NCI-H1930 (cell line): Measurements from ENCODE around the gene GCN1.

Experiments used
- DNase-seq, 2 experiments: peaks; one replicate each; lab custom pipeline; 2025; lab: John Stamatoyannopoulos, UW

The GCN1 gene

GRCh38 chr12:120142231-120142877 lies 52.2 kb downstream of the GCN1 start:
- no peak for DNase-seq

- no peak for DNase-seq
Measured at GRCh38 chr12:120141336-120141735, 53.2 kb downstream of the GCN1 start.

- DNase-seq: no peak
Measured at GRCh38 chr12:120140603-120141002, 53.9 kb downstream of the GCN1 start.

- DNase-seq: no peak
Measured at GRCh38 chr12:120139958-120140357, 54.6 kb downstream of the GCN1 start.

- DNase-seq: no peak
Measured at GRCh38 chr12:120138366-120138765, 56.1 kb downstream of the GCN1 start.

GRCh38 chr12:120137833-120138232 lies 56.7 kb downstream of the GCN1 start:
- no peak for DNase-seq

DNA sequence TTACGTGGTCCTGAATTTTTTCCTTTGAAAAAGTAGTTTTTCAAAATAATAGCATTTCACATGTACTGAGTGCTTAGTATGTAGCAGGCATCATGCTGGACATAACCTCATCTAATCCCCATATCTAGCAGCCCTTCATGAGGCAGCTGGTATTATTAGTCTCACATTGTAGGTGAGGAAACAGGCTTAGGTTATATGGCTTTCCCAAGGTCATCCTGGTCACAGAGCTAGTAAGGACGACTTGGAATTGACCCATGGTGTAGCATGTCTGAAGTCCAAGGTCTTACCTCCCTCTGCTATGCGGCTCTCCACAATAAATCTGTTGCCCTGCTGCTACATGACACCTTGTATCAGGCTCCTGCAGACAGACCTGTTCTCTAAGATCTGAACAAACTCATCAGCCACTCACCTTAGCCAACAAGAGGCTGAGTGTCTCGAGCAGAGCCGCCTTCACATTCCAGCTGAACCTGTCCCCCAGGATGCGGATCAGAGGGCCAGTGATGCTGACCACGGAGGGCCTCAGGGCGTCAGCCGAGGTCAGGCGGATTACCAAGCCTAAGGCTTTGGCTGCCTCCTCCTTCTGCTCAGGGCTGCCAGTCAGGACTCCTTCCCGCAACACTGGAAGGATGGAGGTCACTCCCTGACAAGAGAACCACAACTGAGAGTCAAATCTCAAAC lies 58.3 kb downstream of the GCN1 start:
- no peak for DNase-seq

- DNase-seq: no peak
Measured at GRCh38 chr12:120134307-120134980, 60.1 kb downstream of the GCN1 start.

- no peak for DNase-seq
Measured at GRCh38 chr12:120132863-120133385, 61.6 kb downstream of the GCN1 start.

GRCh38 chr12:120132054-120132836 lies 62.3 kb downstream of the GCN1 start:
- no peak for DNase-seq

DNA sequence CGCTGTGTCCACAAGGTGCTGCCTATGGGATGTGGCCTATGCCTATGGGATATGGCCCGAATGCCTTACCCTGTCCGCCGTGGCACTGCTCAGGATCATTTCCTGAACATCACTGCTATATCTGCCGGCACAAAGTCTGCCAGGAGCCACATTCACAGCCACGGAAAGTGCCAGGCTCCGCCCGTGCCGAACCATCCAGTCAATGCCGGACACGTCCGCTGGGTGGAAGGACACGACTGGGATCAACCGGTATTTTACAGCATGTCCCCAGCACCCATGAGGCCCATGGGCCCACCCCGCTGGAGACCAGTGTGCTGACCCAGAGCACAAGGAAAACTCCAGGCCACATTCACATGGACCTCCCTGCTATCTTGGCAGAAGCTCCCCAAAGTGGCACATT lies 63.4 kb downstream of the GCN1 start:
- no peak for DNase-seq

GRCh38 chr12:120130011-120130410 lies 64.5 kb downstream of the GCN1 start:
- no peak for DNase-seq

DNA sequence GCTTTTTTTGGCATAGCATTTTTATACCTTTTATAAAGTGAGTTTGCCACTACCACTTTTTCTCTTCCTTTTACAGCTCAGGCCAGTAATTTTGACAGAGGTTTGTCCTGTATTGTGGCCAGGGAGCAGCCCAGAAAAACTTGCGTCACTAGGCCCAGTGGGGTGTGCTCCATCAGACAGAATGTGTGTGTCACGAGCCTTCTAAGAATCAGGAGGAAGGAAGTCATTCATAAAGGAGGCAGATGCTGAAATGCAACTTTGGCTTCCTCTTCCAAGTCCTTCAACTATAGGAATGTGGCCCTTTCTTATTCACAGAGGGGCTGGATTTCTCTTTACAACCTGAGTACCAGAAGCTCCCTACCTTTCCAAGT lies 67.9 kb downstream of the GCN1 start:
- no peak for DNase-seq

- no peak for DNase-seq
Measured at GRCh38 chr12:120125792-120126634, 68.5 kb downstream of the GCN1 start.

DNA sequence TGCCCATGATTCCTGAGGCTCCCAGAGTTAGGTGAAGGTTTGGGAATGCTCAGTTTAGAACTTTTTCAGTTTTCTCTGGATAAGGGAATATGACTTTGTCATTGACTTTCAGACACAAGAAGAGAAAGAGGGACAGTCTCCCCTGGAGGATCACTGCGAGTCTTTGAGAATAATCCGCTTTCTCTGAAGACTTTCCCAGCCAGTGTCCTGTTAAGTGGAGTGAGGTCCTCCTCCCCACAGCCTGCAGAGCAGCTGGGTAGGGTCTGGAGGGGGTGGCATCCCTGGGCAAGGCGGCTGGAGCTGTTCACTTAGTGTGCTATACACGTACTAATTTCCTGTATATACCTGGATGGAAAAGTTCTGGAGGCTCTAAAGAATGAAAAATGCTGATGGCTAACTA lies 69.5 kb downstream of the GCN1 start:
- DNase-seq: no peak

GRCh38 chr12:120121766-120122293 lies 72.7 kb downstream of the GCN1 start:
- no peak for DNase-seq

DNA sequence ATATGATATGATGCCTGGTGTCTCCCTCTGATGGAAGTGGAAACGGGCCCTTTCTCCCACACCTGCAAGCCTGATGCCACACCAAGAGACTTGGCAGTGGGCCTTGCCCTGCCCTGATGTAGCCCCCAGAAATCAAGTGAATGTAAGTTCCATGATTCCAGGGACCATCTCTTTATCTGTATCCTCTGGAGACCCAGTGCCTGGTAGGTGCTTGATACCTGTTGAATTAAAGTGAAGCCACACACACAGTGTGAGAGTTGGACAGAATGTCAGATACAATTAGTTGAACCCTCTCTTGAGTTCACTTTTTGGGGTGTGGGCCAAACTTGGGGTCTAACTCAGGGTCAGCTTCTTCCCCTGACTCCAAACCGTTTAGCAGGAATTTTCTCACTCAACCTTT lies 73.2 kb downstream of the GCN1 start:
- DNase-seq: no peak

DNA sequence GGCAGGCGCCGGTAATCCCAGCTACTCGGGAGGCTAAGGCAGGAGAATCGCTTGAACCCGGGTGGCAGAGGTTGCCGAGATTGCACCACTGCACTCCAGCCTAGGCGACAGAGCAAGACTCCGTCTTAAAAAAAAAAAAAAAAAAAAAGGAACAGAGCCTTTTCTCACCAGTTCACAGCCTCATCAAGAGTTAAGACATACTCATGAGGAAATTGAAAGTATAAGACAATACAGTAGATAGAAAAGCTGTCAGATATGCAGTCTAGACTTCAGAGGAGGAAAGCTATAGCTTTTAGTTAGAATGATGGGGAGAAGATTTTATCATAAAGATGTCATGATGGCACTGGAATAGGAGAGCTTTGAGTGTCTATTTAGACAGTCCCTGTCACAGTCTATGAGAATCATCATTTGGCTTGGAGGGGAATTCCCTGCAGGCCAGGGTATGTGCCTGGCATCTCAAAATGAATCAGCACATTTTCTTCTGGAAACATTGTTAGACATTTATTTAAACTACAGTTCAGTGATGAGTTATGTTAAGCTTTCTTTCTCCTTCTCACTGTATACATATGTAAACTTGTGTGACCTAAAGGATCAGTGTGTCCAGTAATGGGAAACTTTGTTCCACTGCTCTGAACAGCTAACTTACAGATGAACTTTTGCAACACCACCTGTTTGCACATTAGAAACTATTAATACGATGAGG lies 75.1 kb downstream of the GCN1 start:
- no peak for DNase-seq

DNA sequence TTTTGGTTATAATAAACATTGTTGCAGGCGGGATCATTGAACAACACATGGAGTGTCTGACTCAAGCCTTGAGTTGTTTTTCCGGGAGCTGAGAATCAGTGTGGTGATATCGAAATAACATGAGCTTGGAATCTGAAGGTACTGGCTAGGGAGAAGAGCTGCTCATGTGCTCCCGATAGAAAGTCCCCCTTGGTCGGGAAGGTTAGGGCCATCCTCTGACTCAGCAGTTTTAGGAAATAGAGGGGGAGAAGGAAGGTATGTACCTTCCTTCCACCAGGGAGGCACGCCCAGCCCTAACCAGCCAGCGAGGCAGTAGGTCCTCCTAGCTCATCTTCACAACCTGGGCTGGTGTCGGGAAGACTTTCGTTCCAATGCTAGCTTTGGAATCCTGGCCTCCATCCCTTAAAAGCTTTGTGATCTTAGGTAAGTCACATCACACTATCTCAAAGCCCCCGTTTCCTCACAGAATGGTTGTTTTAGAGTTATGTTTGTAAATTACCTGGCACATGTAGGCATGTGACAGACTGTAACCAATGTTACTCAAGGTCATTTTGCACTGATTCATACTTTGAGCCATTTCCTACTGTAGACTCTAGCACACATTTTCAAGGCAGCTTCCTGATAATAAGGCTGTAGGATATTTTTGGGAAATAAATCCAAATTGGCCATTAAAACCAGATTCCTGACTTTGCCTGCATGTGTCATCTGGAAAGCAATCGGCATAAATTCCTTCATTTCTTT lies 76.0 kb downstream of the GCN1 start:
- no peak for DNase-seq

GRCh38 chr12:120117961-120118320 lies 76.6 kb downstream of the GCN1 start:
- DNase-seq: no peak
